DMS 273 treated with DMSO at 0.1 percent for 48 hours (cell line): Measurements from ENCODE around the gene SLC3A2.
"Not testable (repeated sequence)": the region's sequence is repeated elsewhere in the genome, so short reads cannot be mapped to it uniquely, and the experiment has no call there.

Experiments used
- DNase-seq: peaks from one replicate; lab custom pipeline; 2025; lab: John Stamatoyannopoulos, UW

Gene SLC3A2

GRCh38 chr11:62852523-62853188 lies 28.0 kb upstream of the SLC3A2 start:
- no peak for DNase-seq

- no peak for DNase-seq
Observed at GRCh38 chr11:62853279-62853965, 27.3 kb upstream of the SLC3A2 start.

DNA sequence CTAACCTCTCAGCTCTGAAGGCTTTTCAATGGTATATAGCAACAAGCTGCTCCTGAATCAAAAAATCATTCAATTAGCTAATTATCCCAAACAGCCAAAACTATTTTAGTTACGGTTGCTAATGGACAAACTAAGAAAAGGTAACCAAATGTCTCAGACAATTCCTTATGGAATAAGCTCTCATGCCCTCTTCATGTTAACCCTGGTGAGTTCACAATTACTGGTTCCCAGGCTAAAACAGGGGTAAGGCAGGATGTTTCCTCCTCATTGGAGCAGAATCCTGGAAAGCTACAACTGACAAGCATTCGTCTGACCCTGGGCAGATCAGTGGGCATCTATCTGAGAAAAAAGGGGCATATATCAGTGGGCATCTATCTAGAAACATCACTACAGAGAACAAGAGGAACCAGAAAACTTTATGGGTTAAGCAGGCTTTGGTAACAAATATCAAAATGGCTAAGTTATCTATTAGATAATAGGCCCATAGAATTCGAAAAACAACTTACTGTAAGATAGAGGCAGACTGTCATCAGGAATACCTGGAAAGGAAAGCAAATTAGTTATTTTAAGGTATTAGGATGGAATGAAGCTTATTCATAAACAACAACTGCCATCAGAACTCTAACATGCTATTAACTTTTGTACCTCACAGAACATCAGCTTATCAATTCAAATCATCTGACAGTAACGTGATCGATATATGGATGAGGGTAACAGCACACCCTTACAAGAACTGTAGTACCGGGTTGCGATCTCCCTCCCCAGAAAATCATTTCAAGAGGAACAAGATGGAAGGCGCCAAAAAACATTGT lies 26.5 kb upstream of the SLC3A2 start:
- DNase-seq: no peak

DNA sequence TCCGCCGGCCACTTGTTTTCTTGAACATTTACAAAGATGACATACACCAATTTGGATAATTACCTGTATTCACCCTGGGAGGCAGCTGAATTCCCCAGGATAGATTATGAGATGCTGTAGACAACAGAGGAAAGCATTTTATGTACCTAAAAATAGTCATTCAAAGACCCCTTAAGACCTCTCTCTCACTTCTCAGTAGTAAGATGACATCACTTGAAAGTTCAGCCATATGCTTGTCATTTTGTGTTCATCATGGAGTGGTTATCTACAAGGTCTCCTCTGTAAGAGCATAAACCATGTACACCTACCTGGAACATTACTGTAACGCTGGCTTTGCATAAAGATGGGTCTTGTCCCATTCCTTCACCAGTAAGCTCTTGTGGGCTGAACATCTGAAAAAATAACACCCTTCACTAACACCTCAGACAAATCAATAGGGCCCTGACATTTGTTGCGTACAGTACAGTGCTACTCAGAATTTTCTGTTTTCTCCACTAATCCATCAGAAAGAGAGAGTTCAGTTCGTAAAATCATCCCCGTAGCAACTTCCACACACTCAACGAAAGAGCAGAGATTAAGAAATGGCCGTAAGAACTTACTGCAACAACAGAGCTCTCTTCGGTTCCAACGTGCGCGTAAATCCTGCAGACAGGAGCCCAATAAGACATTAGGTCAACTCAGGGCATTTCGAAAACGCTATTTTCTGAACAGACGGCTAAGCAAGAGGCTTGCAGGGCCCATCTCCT lies 25.7 kb upstream of the SLC3A2 start:
- DNase-seq: no peak

- DNase-seq: peak; percentile 80
Observed at GRCh38 chr11:62855571-62856332, 24.9 kb upstream of the SLC3A2 start.

DNA sequence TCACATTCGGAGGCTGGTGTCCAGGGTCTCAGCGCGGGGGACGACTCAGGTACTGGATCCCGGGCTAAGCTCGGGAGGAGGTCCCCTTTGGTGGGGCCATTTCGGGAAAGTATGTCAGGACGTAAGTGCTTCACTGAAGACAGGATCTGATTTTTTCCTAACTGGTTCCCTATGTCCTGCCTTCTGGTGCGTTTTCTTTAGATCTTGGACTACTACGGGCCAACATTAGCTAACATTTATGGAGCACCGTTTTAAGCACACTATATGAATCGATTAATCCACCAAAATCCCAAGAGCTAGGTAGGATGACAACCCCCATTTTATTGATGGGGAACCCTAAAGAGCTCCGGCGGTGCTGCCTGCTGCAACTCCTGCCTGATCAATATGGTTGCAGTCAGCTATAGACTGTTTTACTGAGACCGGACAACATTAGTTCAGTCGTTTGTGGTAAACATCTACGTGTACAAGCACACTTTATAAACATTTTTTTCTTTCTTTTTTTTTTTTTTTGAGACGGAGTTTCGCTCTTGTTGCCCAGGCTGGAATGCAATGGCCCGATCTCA lies 24.3 kb upstream of the SLC3A2 start:
- no peak for DNase-seq

GRCh38 chr11:62857541-62857982 lies 23.1 kb upstream of the SLC3A2 start:
- DNase-seq: no peak

DNA sequence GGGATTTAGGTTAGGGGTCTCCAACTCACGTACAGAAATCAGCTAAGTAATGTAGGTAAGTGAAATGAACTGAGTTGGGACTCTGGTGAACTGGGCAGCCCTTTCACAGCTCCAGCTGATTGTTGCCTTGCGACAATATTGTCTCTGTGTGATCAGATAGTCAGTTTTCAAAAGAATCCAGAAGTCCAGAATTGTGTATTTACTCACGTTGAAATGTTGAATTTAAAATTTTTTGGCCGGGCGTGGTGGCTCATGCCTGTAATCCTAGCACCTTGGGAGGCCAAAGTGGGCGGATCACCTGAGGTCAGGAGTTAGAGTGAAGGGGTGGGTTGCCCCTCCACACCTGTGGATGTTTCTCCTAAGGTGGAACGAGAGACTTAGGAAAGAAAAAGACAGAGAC lies 22.5 kb upstream of the SLC3A2 start:
- no peak for DNase-seq

DNA sequence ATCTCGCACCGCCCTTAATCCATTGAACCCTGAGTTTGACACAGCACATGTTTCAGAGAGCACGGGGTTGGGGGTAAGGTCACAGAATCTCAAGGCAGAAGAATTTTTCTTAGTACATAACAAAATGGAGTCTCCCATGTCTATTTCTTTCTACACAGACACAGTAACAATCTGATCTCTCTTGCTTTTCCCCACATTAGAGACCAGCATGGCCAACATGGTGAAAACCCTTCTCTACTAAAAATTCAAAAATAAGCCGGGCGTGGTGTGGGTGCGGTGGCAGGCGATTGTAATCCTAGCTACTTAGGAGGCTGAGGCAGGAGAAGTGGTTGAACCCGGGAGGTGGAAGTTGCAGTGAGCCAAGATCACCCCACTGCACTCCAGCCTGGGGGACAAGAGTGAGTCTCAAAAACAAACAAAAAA lies 21.4 kb upstream of the SLC3A2 start:
- not testable (repeated sequence) for DNase-seq

GRCh38 chr11:62860835-62861563 lies 19.7 kb upstream of the SLC3A2 start:
- DNase-seq: no peak

GRCh38 chr11:62861564-62862192 lies 19.0 kb upstream of the SLC3A2 start:
- not testable (repeated sequence) for DNase-seq

DNA sequence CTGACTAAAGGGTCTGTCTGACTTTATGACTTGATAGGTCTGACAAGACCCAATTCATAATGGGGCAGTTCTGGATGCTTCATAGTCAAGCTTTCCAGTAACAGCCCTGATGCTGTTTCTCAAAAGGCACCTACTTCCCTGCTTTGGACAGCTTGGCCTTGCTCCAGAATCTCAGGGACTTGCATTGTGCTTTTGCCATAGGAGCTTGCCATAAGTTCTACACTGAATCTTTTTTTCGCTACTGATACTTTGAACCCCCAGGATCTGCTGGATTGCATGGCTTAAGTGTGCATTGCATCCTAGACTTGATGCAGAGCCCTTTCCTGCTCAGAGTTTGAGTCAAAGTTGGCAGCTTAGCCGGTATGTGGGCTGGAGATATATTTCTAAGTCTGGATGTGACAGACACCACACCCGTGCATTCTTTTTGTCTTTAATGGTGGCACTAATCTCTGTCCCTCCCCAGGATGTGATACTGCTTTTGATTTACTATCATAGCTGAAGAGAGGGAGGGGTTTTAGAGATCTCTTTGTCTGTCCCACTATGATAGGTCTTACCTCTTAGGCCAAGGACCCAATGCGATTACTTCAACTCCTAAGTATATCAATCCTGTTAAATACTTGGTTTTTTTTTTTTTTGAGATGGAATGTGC lies 16.9 kb upstream of the SLC3A2 start:
- no peak for DNase-seq

DNA sequence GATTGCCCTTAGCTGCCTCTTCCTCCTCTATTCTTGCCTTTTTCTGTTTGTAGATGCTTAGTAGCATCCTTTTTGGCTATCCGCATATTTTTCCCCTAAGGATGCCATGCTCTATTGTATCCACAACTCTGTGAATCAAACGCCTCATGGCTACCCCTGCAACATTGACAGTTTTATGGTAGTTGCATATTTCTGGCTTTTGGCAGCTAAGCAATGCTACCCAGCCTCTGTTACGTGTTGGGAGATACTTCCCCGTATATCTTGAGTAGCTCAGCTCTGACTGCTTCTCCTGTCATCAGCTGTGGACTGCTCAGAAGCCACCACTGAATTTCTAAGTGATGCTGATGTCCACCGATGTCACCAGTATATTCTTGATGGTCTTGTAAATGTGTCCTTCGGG lies 15.1 kb upstream of the SLC3A2 start:
- DNase-seq: no peak

- DNase-seq: no peak
Observed at GRCh38 chr11:62874851-62875250, 5.8 kb upstream of the SLC3A2 start.

- peak; percentile 34 for DNase-seq
Observed at GRCh38 chr11:62875698-62876478, 4.8 kb upstream of the SLC3A2 start.

GRCh38 chr11:62876712-62877111 lies 4.0 kb upstream of the SLC3A2 start:
- DNase-seq: no peak

DNA sequence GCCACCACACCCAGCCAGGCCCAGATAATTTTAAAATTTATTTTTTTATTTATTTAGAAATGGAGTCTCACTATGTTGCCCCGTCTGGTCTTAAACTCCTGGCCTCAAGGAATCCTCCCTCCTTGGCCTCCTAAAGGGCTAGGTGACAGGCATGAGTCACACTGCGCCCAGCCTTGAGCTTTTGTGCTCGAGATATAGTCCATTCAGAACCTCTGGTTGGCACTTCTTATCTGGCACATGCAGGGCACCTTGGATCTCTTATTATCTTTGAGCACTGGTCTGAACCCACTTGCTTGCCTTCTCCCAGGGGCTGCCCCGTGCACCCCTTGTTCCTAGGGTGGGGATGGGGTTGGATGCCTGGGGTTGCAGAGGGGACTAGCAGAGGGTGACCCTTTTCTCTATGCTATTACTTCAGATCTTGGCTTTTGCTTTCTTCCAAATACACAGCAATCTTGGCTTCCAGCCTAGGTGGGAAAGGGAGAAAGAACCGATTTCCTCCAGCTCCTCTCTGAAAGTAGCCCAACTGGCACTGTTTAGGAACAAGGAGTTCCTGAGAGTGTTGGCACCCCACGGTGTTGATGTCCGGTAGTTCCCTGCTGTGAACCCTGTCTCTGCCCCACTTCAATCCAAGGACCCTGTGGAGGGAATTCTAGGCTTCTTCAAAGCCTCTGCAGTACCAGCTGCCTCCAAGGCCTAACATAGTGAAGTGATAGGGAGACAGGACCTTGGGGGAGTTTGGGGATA lies 1.3 kb upstream of the SLC3A2 start:
- DNase-seq: no peak
